HL-60/S4 (cell line): Measurements from ENCODE around the gene GRID2.

Source experiments
- in situ Hi-C: fragments of 300-500 bp; cut with MboI; formaldehyde crosslinking; loops from 2 replicates; pipeline ENCODE4 v1.14.3; 2022; ENCODE audit warnings: low sequenced_read_pairs

Gene GRID2

DNA sequence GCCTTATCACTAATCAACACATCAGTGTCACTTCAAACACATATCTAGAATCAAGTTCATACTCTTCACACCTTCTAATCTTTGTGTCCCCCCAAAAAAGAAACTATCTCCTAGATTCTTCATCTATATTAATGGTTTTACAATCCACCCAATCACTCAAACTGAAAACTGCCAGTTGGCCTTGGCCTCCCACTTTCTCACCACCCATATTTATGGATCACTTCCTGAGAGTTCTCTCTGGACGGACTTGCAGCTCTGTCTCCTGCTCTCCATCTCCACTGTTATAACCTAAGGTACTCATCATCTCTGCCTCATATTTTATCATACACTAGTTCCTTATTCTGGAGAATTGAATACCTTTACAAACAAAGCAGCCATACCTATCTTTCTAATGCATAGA, 1418.7 kb downstream of the GRID2 start:
- in situ Hi-C loops: no loop called here

DNA sequence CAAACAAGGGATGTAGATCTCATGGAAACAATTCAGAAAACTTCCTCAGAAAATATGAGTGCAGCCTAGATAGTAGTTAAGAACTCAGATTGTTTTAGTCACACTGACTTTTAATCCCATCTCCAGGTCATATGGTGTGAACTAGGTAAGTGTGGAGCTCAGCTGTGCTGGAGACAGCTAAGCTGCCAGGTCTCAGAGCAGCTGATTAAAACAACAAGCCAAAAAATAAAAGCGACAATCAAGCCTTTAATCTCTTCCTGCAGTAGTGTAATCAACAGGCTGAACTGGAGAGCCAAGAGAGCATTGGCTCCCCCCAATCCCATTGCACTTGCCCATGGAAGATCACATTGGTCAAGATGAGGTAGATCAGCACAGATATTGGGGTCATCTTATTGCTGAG, 1426.5 kb downstream of the GRID2 start:
- in situ Hi-C loops: no loop called here

DNA sequence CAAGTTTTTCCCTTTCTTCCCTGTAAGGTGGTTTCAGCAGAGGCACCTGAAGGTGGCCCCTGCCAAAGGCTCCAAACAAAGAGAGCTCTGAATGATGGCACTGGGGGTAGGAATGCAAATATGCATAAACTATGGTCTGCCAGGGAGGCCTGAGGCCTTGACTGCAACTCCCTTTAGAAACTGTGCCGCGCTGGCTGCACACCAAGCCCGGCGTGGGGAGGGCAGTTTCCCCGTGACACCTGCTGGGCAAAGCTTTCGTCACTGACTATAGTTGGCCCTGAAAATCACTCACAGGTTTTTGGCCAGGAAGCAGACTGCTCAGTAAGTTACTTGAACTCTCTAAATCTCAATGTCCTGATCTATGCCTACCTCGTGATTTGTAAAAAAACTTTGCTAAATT, 1427.0 kb downstream of the GRID2 start:
- in situ Hi-C loops: no loop called here

DNA sequence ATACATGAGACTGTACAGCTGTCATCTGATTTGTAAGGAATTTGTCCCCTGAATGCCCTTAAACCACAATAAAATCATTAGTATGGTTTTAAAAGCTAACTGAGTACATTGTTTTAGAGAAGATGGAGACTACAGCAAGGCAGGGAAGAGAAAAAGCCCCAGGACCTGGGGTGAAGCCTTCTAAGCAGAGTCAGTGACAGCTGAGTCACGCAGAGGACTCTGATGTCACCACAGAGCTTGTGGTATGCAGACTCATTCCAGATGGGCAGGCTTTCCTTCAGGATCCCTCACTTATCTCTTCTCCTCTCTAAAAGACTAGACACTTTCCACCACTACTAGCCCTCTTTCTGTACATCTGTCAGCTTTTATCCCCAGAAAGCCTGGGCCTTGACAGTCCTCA, 1427.7 kb downstream of the GRID2 start:
- in situ Hi-C loops: no loop called here

DNA sequence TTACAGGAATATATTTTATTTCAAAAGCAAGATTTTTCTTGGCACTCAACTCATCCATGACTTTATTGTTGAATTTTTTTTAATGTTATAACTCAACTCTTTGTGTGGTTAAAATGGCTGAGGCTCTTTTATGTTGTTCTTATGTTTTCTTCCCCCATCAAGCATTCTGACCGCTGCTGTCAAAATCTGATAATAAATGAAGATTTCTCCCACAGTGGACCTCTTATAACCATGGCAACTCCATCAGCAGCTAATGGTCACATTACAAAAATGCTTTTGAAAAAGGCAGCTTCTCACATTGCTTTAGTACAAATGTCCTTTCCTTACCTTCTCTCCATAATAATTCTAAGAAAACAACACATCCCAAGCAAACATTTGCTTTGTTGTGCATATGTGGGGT, 1428.7 kb downstream of the GRID2 start:
- in situ Hi-C loops: no loop called here

DNA sequence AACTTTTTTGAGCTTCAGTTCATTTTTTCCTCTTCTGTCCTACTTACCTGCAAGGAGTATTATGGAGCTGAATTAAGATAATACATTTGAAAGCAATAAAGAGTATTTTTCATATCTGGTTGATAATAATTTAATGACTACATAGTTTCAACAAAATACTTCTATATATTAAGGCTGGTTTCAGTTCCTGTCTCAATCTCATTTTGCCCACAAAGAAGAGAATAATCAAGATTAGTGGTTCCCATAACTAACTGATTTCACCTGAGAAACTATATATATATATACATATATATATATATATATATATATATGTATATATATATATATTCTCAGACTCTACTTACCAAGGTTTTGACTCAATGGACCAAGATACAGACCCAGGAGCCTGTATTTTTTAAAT, 1437.1 kb downstream of the GRID2 start:
- in situ Hi-C loops: no loop called here

DNA sequence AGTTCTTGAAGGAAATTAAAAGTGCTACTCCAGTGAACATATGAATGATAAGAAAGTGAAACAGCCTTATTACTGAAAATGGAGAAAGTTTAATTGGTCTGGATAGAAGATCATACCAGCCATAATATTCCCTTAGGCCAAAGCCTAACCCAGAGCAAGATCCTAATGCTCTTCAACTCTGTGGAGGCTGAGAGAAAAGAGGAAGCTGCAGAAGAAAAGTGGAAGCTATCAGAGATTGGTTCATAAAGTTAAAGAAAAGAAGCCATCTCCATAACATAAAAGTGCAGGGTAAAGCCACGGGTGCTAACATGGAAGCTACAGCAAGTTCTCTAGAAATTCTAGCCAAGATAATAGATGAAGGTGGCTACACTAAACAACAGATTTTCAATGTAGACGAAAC, 1439.3 kb downstream of the GRID2 start:
- in situ Hi-C loops: no loop called here

DNA sequence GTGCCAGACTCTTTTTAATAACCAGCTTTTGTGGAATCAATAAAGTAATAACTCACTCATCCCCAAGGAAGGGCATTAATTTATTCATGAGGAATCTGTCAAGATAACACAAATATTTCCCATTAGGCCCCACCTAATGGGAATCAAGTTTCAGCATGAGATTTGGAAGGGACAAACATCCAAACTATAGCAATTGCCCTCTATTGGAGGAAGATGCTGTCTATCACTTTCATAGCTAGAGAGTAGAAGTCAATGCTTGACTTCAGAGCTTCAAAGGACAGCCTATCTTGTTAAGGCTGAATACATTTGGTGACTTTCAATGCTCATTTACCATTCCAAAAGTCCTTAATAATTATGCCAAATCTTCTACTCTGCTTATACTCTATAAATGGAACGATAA, 1439.9 kb downstream of the GRID2 start:
- in situ Hi-C loops: no loop called here

DNA sequence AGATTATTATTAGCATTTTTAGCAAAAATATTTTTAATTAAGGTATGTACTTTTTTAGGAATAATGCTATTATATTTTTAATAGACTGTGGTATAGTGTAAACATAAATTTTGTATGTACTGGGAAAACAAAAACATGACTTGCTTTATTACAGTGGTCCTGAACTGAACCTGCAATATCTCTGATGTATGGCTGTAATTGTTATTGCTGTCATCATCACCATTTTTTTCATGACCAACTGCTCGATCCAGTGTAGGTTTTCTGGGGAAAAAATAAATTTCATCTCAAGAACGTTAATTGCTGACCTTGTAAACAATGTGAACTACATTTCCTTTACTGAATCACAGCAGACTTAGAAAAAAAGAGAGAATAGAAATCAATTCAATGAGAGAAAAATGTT, 1441.2 kb downstream of the GRID2 start:
- in situ Hi-C loops: no loop called here

DNA sequence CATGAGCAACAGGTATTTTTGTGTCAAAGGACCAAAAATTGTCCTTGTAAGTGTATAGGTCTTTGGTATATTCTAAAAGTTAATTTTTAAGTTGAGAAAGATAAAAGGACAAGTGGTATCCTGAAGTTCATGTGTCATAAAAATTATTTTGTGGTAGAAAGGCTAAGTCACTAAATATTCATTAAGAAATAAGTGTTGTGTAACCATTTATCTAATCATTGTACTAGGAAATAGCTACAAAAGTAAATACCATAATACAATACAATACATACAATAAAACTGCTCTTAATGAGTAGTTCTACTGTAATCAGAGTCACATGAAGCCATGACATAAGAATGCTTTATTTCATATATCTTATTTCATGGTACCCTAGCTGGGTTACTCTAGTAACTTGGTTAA, 1442.3 kb downstream of the GRID2 start:
- in situ Hi-C loops: no loop called here

DNA sequence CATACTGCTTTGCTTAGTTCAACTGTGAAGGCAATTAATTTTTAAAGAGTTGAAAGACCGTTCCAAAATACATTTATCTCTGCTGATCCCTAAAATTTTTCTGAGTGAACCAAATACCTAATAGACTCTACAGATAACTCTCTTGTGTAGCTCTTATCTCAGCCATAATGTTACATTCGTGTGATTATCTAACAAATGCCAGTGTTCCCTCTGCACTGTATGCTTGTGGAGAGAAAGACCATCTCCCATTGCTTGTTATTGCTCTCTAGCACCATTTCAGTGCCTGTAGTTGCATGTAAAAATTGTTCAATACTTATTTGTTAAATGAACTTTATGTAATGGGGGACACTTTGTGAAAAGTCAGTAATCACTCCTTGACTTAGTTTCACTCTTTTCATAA, 1443.5 kb downstream of the GRID2 start:
- in situ Hi-C loops: no loop called here

DNA sequence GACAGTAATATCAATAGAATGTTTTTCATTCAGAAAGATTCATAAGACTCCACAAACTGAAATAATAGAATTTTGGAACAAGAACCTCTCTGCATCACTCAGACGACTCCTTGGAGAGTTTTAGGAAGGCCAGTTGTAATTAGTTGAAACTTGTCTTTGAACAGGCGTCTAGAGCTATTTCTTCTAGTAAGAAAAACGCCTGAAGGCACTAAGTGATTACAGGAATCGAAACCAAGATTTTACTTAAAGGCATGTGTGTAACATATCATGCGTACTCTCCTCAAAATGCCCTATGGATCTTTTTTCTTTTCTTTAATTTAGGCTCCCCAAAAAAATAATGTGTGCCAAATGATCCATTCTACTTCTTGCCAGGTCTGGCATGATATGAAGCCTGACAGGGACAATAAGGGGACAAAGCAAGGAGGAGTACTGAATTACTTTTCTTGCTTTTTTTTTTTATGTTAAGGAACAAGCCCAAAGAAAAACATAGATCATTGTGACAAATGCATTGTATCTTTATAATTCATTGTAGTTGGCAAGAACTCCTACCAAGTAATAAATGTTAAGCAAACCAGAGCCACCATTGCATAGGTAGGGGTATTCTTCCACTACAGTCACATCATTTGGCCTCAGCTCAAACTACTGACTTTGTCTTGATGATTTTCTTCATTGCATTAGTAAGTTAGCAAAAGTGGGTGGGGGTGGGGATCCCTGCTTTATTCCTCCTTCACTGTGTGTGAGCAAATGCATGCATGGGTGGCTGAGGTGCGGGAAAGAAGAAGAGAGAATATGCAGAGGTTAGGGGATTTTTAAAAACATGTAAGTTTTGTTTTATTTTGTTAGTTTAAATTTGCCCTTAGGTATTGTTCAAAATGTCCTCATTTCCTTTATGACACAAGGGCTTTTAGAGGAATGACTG, 1444.9 kb downstream of the GRID2 start:
- in situ Hi-C loops: no loop called here

DNA sequence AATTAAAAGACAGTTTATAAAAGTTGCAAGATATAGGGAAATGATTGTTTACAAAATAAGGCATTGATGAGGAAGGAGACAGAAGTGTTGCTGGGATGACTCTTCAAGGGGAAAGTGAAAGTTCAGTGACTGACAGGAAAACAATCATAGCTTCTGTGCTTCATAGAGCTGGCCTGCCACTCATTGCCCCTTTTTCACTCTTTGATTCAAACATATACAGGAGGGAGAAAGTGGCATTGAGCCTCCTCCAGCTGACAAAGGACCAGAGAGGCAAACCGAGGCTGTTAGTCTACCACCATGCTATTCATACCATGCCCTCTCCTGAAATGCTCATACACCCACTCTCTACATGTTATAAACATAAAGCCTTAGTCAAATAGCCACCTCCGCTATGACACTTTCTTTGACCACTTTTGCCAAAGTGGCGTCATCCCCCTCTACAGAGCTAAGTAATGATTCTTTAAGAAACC, 1445.6 kb downstream of the GRID2 start:
- in situ Hi-C loops: no loop called here

DNA sequence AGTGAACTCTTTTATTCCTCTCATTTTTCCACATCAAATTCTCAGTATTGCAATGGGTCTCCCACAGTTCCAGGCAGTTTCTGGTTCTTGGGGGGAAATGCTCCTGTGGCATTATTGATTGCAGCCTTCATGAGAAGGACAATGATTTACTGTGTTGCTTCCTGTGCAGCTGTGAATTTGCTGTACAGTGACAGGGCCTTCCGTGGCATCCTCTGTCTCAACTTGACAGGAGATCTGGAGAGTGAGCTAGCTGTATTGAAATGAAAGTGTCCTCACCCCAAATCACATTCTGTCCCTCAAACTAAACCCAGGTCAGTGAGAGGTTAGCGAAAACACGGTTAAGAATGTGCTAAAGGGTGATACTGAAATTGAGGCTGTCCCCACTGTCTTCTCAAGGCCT, 1447.6 kb downstream of the GRID2 start:
- in situ Hi-C loops: no loop called here

DNA sequence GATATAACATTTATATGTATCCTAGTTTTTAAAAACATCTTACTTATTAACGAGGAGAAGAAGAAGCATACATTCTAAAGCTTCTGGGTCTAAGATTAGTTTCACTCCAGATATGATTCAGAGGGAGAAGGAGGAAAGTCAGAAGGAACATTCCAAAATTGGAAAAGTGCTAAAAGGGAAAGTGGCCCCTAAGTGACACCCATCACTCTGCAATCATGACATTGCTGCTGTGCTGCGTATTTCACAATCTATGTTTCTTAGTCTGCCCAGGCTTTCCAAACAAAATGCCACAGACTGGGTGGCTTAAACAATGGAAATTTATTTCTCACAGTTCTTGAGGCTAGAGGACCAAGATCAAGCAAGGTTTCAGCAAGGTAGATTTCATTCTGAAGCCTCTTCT, 1452.3 kb downstream of the GRID2 start:
- in situ Hi-C loops: no loop called here

DNA sequence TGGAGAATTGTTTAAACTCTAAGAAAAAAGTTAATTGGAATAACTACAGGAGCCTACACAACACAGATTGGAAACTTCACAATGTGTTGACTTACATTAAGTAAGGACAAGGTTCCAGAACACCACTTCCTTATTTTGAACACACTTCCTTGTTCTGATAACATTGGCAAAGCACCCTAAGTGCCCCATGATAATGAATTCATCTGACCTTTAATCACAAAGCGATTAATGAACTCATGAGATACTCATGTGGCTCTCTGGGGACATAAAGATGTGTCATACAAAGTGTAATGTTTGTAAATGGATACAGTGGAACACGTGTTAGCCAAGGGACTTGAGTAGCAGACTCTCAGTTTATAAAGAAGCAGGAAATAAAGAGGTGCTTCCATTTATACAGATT, 1455.7 kb downstream of the GRID2 start:
- in situ Hi-C loops: no loop called here

DNA sequence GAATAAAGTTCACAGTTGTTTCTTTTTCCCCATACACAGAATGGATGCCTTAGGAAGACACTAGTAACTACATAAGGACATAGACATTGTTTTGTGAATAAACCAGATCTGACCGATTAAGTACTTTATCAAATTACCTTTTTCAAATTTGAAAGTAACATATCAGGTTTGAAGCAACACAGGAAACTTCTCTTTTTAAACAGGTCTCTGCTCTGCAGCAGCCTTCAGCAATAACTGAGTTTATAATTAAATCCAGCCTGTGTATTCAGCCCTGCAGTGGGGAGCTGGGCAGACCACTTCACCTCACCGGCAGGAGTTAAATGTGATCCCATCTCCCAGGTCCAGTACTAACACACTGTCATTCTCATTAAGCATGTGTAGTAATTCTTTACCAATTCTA, 1456.5 kb downstream of the GRID2 start:
- in situ Hi-C loops: no loop called here

DNA sequence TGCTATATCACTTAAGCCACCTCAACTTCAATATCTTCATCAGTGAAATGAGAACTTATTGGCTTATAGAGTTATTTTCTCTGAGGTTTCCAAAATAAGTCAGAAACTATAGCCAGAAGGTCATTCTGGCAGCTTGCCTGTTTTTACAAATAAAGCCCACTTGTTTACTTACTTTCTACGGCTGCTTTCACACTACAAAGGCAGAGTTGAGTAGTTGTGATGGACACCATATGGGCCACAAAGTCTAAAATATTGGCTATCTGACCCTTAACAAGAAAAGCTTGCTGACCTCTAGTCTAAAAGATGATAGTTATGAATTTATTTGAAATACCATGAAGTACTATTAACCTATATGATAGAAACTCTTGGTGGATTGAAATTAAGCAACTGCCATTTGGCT, 1457.5 kb downstream of the GRID2 start:
- in situ Hi-C loops: no loop called here

DNA sequence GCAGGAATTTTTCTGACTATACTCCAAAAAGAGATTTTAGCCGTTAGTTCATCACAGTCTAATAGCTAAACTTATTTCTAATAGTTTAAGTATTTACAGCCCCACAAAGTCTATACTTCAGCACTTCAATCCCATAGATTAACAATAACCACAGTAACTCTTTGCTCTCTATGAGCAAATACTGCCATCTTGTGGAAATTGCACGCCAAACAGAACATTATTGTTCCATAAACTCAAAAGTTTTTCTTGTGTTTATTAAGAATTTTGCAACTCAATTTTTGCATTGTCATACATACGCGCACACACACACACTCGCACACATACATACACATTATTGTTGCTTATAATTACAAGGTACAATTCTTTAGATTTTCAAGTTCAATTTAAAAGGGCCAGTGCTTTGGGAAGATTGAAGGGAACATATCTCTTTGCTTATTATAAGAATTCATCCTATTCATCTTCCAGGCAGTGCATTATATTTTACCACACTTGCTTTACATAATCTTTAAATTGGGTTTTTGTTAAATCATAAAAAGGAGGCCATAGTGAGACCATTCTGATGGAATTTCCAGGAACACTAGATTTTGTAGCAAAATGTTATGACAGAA, 1461.0 kb downstream of the GRID2 start:
- in situ Hi-C loops: no loop called here

DNA sequence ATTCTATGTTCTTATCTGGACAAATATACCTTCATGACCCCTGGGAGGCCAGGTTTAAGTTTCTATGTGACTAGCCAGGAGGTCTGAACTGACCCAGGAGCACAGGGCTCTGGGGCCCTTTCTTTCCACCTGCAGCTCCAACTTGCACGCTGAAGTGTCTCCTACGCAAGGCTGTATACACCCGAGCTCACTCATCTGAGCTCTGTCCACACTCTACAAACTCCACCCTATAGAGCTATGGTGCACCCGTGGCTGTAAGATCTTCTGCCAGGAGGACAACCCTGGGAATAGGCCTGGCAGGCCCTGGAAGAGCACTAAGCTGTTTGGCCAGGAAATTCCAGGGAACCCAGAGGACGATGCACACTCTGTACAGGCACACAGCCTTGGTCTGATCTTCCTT, 1464.2 kb downstream of the GRID2 start:
- in situ Hi-C loops: no loop called here

DNA sequence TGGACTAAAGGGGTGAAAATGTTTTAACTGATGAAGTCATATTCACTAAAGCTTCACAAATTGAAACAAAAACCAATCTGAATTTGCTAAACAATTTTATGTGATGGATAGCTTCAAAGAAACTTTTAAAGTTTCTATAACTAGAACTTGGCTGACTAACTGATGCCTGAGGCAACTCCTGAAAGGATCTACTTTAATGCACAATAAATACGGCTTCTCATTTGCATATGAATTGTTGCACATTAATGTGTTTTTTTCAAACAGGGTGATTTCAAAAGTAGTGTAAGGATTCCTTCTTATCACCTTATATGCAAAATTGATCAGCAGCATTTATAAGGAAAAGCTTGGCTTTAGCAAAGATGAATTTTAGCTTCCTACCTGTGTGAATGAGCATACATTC, 1466.4 kb downstream of the GRID2 start:
- in situ Hi-C loops: no loop called here

DNA sequence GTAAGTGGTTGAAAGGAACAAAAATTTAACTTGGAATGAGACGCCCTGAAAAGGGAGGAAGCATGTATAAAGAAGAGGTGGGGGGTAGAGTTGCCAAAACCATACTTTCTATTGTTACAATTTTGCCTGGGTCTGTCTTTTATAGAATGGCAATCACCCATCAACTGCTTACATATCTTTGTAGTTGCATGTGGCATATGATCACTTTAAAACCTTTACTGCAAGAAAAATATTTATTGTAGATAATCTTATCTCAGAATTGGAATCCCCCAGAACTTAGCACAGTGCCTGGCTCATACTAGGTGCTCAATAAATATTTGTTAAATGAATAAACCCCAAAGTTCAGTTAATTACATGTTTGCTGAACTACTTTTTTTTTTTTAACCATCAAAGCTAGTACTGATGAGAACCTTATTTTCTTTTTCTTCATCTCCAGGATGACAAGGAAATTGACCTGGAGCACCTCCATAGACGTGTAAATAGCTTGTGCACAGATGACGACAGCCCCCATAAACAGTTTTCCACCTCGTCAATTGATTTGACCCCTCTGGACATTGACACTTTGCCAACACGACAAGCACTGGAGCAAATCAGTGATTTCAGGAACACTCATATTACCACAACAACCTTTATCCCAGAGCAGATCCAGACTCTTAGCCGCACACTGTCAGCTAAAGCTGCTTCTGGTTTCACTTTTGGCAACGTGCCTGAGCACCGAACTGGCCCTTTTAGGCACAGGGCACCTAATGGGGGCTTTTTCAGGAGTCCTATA, 1468.1 kb downstream of the GRID2 start:
- in situ Hi-C loops: no loop called here
